ENCODE data around the gene CHRNA4.
"Not testable (repeated sequence)": the region's sequence is repeated elsewhere in the genome, so short reads cannot be mapped to it uniquely, and the experiment has no call there.

CHRNA4 gene

GRCh38 chr20:63306673-63307537 lies 54.2 kb downstream of the CHRNA4 start:
- DNase-seq = no peak

GRCh38 chr20:63305933-63306672 lies 55.0 kb downstream of the CHRNA4 start:
- not testable (repeated sequence) for DNase-seq

- DNase-seq = no peak
Observed at GRCh38 chr20:63305393-63305792, 55.8 kb downstream of the CHRNA4 start.

GRCh38 chr20:63303095-63303666 lies 58.0 kb downstream of the CHRNA4 start:
- DNase-seq = no peak

GRCh38 chr20:63301671-63302070 lies 59.5 kb downstream of the CHRNA4 start:
- no peak for DNase-seq

- no peak for DNase-seq
Observed at GRCh38 chr20:63298731-63299312, 62.3 kb downstream of the CHRNA4 start.

GRCh38 chr20:63297796-63298572 lies 63.2 kb downstream of the CHRNA4 start:
- DNase-seq = no peak

- no peak for DNase-seq
Observed at GRCh38 chr20:63297371-63297781, 63.8 kb downstream of the CHRNA4 start.

GRCh38 chr20:63296531-63297299 lies 64.4 kb downstream of the CHRNA4 start:
- no peak for DNase-seq

GRCh38 chr20:63295846-63296245 lies 65.3 kb downstream of the CHRNA4 start:
- no peak for DNase-seq

- DNase-seq = no peak
Observed at GRCh38 chr20:63295422-63295821, 65.7 kb downstream of the CHRNA4 start.

- no peak for DNase-seq
Observed at GRCh38 chr20:63295018-63295417, 66.1 kb downstream of the CHRNA4 start.

- DNase-seq = no peak
Observed at GRCh38 chr20:63294536-63294900, 66.6 kb downstream of the CHRNA4 start.

GRCh38 chr20:63293871-63294535 lies 67.1 kb downstream of the CHRNA4 start:
- DNase-seq = no peak

- no peak for DNase-seq
Observed at GRCh38 chr20:63293456-63293855, 67.7 kb downstream of the CHRNA4 start.
